HG03439 (cell line): Measurements from ENCODE around the gene CRYGC.

Experiments used
- ATAC-seq: cut with Tn5 transposase; IDR thresholded peaks from one replicate; pipeline ENCODE4 v1.9.1; 2021; ENCODE audit warnings: mild to moderate bottlenecking, moderate library complexity; ENCODE audit not compliant: unreplicated experiment

Gene CRYGC

DNA sequence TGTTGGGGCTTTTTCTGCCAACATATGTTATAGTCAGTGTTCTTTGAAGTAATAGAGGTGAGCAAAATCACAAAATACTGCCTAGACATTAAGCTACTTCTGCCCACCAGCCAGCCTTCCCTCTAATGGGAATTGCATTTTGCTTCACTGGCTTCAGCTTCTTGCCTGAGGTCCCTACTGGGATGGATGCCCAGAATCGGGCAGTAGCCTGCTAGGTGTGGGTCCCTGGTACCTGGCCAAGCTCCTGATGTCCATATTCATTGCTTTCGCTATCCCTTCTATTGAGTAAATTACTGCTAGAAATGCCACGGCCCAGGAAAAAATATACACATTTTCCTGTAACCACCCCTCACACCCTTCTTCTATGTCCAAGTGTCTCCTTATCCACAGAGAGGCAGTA is 32.3 kb downstream of the CRYGC start:
- ATAC-seq = no peak

DNA sequence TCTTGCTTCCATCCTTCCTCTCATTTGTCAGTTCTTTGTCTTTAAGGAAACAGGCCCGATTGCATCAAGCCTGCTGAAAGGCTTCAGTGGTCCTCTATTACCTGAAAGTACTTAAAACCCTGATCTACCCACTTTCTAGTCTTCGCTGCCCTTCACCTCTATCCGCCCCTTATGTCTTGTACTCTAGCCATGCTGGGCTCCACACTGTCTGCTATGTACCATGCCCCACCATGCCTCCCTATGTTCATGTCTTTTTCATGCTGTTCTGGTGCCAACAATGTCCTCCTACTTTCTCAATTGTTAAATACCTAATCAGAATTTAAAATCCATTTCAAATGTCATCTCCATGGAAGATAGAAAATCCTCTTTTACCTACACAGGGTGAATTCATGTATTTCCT is 33.5 kb downstream of the CRYGC start:
- ATAC-seq = no peak

DNA sequence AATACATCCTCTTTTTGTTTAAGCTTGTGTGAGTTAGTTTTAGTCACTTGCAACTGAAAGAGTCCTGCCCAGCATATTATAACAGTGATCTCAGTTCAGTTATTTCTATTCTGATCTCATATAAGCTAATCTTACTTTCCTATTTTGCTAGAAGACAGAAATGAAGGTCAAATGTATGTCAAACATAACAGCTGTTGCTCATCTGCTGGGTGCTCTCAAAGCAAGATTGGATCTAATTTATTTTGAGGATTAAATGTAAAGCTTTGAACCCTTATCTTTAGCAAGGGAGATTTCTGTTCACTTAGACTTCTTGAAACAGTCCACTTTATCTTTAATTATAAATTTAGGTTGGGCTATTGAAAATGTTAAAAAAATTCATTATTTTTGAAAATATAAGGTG is 36.5 kb downstream of the CRYGC start:
- ATAC-seq = no peak

DNA sequence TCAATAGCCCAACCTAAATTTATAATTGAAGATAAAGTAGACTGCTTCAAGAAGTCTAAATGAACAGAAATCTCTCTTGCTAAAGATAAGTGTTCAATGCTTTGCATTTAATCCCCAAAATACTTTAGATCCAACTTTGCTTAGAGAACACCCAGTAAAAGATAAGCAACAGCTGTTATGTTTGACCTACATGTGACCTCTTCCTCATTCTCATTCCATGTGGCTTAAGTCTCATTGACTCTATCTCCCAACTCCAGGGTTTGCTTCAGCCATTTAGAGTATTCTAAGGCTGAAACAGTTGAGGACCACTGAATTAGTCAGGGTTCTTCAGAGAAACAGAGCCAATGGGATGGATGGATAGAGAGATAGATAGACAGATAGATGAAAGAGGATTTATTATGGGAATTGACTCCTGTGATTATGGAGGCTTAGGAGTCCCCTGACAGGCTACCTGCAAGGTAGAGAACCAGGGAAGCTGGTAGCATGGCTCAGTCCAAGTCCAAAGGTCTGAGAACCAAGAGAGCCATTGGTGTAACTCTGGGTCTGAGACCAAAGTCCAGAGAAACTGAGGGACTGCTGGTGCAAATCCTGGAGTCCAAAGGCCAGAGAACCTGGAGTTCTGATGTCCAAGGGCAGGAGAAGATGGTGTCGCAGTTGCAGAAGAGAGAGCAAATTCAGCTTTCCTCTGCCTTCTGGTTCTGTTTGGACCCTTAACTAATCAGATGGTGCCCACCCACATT is 37.4 kb downstream of the CRYGC start:
- ATAC-seq = no peak

DNA sequence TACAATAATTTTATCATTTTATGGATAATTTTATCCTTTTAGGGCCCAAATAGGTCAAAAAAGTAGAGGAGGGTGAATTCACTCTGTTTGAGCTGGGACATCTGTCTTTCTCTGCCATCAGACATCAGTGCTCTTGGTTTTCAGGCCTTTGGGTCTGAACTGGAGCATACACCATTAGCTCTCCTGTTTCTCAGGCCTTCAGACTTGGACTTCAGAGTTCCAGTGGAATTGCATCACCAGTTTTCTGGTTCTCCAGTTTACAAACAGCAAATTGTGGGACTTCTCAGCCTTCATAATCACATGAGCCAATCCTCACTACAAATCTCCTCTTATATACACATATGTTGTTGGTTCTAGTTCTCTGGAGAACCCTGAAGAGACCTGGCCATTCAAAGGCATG is 39.2 kb downstream of the CRYGC start:
- no peak for ATAC-seq

DNA sequence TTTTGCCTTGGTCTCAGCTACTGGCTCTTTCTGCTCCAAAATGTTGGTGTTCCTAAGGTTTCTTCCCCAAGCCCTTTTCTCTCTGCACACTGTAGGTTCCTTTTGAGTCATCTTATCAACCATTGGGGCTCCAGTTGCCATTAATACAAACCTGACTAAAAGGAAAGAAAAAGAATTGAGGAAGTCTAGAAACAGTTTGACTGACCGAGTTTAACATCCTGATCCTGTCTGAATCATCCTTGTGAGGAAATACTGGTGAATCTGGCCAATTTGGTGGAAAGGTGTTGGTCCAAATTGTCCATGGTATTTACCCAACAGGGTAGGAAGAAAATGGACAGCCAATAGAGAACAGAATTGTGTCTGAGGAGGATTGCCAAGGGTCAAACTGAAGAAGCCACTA is 43.6 kb downstream of the CRYGC start:
- ATAC-seq = no peak

DNA sequence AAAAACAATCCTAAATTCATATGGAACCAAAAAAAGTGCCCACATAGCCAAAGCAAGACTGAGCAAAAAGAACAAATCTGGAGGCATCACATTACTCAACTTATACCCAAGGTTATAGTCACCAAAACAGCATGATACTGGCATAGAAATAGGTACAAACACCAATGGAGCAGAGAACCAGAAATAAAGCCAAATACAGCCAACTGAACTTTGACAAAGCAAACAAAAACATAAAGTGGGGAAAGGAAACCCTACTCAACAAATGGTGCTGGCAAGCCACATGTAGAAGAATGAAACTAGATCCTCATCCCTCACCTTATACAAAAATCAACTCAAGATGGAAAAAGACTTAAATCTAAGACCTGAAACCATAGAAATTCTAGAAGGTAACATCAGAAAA is 45.8 kb downstream of the CRYGC start:
- no peak for ATAC-seq
